HCT116 (cell line): Measurements from ENCODE around the gene RANGRF. TPM values are rescaled to one million over a fixed set of nuclear protein-coding genes. Genes with fewer than 3 reads are reported as not detected.
A peak's percentile ranks its signal among the peaks of the same experiment; 100 is the strongest.

Experiments used
- ATAC-seq: fragments of 200-7000 bp; cut with Tn5 transposase; 2 replicates; pipeline ENCODE4 v1.9.1; 2020; ENCODE audit warnings: mild to moderate bottlenecking, moderate library complexity
- BruUV-seq: library from RNA; stranded (reverse); fragments of 400-500 nt; replicated peaks from 2 replicates; lab custom pipeline; 2021; lab: Mats Ljungman, UMichigan
- CTCF ChIA-PET: fragments of 300-600 bp; sonication (Branson Sonifier 250); formaldehyde crosslinking; loops from one replicate; lab custom pipeline; 2021; ENCODE audit warnings: antibody characterized with exemption; lab: Charles Lee
- POLR2A ChIA-PET: fragments of 300-600, 350-600 bp; sonication (Branson Sonifier 250); formaldehyde crosslinking; loops from one replicate; lab custom pipeline; 2021; ENCODE audit warnings: antibody characterized with exemption; lab: Charles Lee
- RAD21 ChIA-PET, 2 experiments: fragments of 300-600 bp; sonication (Branson Sonifier 250); formaldehyde crosslinking; loops; one replicate each; lab custom pipeline; 2023; ENCODE audit warnings: low total read pairs in 2 of 2; ENCODE audit not compliant: uncharacterized antibody in 2 of 2, unreplicated experiment in 2 of 2, low non-redundant PET in 1 of 2; lab: Charles Lee
- DNase-seq: peaks from one replicate; pipeline ENCODE4 v3.0.0-alpha.2; 2010; ENCODE audit warnings: low read depth, low spot score
- H2AFZ ChIP-seq: fragments of 200-600 bp; shearing (Covaris generic), sonication (generic); 2 replicates; pipeline ENCODE4 v1.6.1; 2017; ENCODE audit warnings: low read depth, mixed run types, mixed read lengths, antibody characterized with exemption, low read length; ENCODE audit not compliant: poor library complexity, severe bottlenecking
- H3K27ac ChIP-seq: 2 replicates; pipeline ENCODE4 v1.5.1; 2012; ENCODE audit warnings: low read depth, low read length
- H3K27me3 ChIP-seq: fragments of 200-600 bp; sonication (generic); 2 replicates; pipeline ENCODE4 v1.6.1; 2016; ENCODE audit warnings: mixed run types, low read length, mixed read lengths; ENCODE audit not compliant: insufficient read depth
- H3K36me3 ChIP-seq, 2 experiments: fragments of 200-500 bp in 1 of 2; fragments of 200-600 bp in 1 of 2; sonication (Bioruptor generic) in 1 of 2; sonication (generic) in 1 of 2; 2 replicates each; pipeline versions ENCODE4 v1.5.1 to v1.6.1; 2014 to 2016; ENCODE audit warnings: low read length in 2 of 2, inconsistent platforms in 1 of 2, mixed read lengths in 1 of 2, mixed run types in 1 of 2; ENCODE audit not compliant: insufficient read depth in 2 of 2, control insufficient read depth in 1 of 2
- H3K4me1 ChIP-seq, 2 experiments: fragments of 200-600 bp in 1 of 2; sonication (generic) in 1 of 2; 2 replicates each; pipeline versions ENCODE4 v1.5.1 to v1.6.1; 2012 to 2017; ENCODE audit warnings: low read length in 2 of 2, inconsistent platforms in 1 of 2, mild to moderate bottlenecking in 1 of 2, mixed read lengths in 1 of 2, mixed run types in 1 of 2, moderate library complexity in 1 of 2; ENCODE audit not compliant: insufficient read depth in 2 of 2, control insufficient read depth in 1 of 2
- H3K4me2 ChIP-seq: fragments of 200-600 bp; sonication (generic); 2 replicates; pipeline ENCODE4 v1.6.1; 2017; ENCODE audit warnings: mixed run types, low read length, mixed read lengths
- H3K4me3 ChIP-seq, 2 experiments: fragments of 200-600 bp in 1 of 2; sonication (generic) in 1 of 2; replicated peaks in 1 of 2; 2 replicates each; pipeline ENCODE4 v1.5.1; 2011 to 2016; ENCODE audit warnings: low read length in 2 of 2, control low read depth in 1 of 2, low read depth in 1 of 2, mild to moderate bottlenecking in 1 of 2, mixed read lengths in 1 of 2, mixed run types in 1 of 2
- H3K79me2 ChIP-seq: fragments of 200-600 bp; sonication (generic); 2 replicates; pipeline ENCODE4 v1.6.1; 2017; ENCODE audit warnings: mild to moderate bottlenecking, mixed run types, low read length, moderate library complexity, mixed read lengths; ENCODE audit not compliant: insufficient read depth
- H3K9ac ChIP-seq: fragments of 200-600 bp; sonication (generic); 2 replicates; pipeline ENCODE4 v1.6.1; 2016; ENCODE audit warnings: low read length, mixed read lengths
- H3K9me2 ChIP-seq: fragments of 200-600 bp; sonication (generic), shearing (Covaris generic); 2 replicates; pipeline ENCODE4 v1.6.1; 2017; ENCODE audit warnings: mixed run types, mild to moderate bottlenecking, moderate library complexity; ENCODE audit not compliant: insufficient read depth
- H3K9me3 ChIP-seq, 2 experiments: fragments of 200-500 bp in 1 of 2; fragments of 200-600 bp in 1 of 2; sonication (Bioruptor generic) in 1 of 2; sonication (generic) in 1 of 2; 2 replicates each; pipeline ENCODE4 v1.6.1; 2014 to 2017; ENCODE audit warnings: low read length in 2 of 2, mixed read lengths in 2 of 2, inconsistent platforms in 1 of 2, low read depth in 1 of 2, mild to moderate bottlenecking in 1 of 2, mixed run types in 1 of 2, moderate library complexity in 1 of 2; ENCODE audit not compliant: control insufficient read depth in 1 of 2, insufficient read depth in 1 of 2
- H4K20me1 ChIP-seq: fragments of 200-600 bp; sonication (generic), shearing (Covaris generic); 2 replicates; pipeline ENCODE4 v1.6.1; 2017; ENCODE audit warnings: mixed run types, mild to moderate bottlenecking, moderate library complexity; ENCODE audit not compliant: insufficient read depth
- ATF3 ChIP-seq: IDR thresholded peaks from 2 replicates; pipeline ENCODE4 v1.6.1; 2012
- CBX3 ChIP-seq: IDR thresholded peaks from 2 replicates; pipeline ENCODE4 v1.6.1; 2012; ENCODE audit warnings: low read depth
- CEBPB ChIP-seq: IDR thresholded peaks from 2 replicates; pipeline ENCODE4 v1.6.1; 2012; ENCODE audit warnings: low read depth
- EGR1 ChIP-seq: IDR thresholded peaks from 2 replicates; pipeline ENCODE4 v1.6.1; 2012; ENCODE audit warnings: low read depth
- ELF1 ChIP-seq: IDR thresholded peaks from 2 replicates; pipeline ENCODE4 v1.6.1; 2012; ENCODE audit warnings: low read depth, borderline replicate concordance
- EZH2 ChIP-seq: fragments of 200-600 bp; sonication (generic); IDR thresholded peaks from 2 replicates; pipeline ENCODE4 v1.6.1; 2017; ENCODE audit warnings: antibody characterized with exemption, mixed run types
- EZH2phosphoT487 ChIP-seq: fragments of 200-600 bp; IDR thresholded peaks from 2 replicates; pipeline ENCODE4 v1.6.1; 2018; ENCODE audit warnings: antibody characterized with exemption, borderline replicate concordance
- FOSL1 ChIP-seq: IDR thresholded peaks from 2 replicates; pipeline ENCODE4 v1.6.1; 2012; ENCODE audit warnings: low read depth
- JUND ChIP-seq: IDR thresholded peaks from 2 replicates; pipeline ENCODE4 v1.6.1; 2012
- MAX ChIP-seq: IDR thresholded peaks from 2 replicates; pipeline ENCODE4 v1.6.1; 2012
- POLR2A ChIP-seq: IDR thresholded peaks from 2 replicates; pipeline ENCODE4 v1.7.0; 2011; ENCODE audit warnings: borderline replicate concordance; ENCODE audit not compliant: insufficient read depth, insufficient read length; ENCODE audit errors: extremely low read depth
- POLR2AphosphoS5 ChIP-seq: IDR thresholded peaks from 2 replicates; pipeline ENCODE4 v1.6.1; 2011; ENCODE audit warnings: mild to moderate bottlenecking, low read depth, low read length, moderate library complexity
- RAD21 ChIP-seq: IDR thresholded peaks from 2 replicates; pipeline ENCODE4 v1.6.1; 2012; ENCODE audit warnings: low read depth, mild to moderate bottlenecking
- SIN3A ChIP-seq: IDR thresholded peaks from 2 replicates; pipeline ENCODE4 v1.6.1; 2012; ENCODE audit warnings: low read depth
- SP1 ChIP-seq: IDR thresholded peaks from 2 replicates; pipeline ENCODE4 v1.6.1; 2012; ENCODE audit warnings: low read depth
- SRF ChIP-seq: IDR thresholded peaks from 2 replicates; pipeline ENCODE4 v1.6.1; 2012; ENCODE audit warnings: low read depth
- TCF7L2 ChIP-seq: IDR thresholded peaks from 2 replicates; pipeline ENCODE4 v1.7.0; 2011; ENCODE audit warnings: borderline replicate concordance, inconsistent platforms; ENCODE audit not compliant: insufficient read depth, insufficient read length; ENCODE audit errors: extremely low read depth
- YY1 ChIP-seq: IDR thresholded peaks from 2 replicates; pipeline ENCODE4 v1.6.1; 2011; ENCODE audit warnings: low read length, low read depth, moderate library complexity, mild to moderate bottlenecking; ENCODE audit not compliant: insufficient replicate concordance; ENCODE audit errors: extremely low read depth
- ZBTB33 ChIP-seq: IDR thresholded peaks from 2 replicates; pipeline ENCODE4 v1.6.1; 2011; ENCODE audit warnings: mild to moderate bottlenecking, low read length, moderate library complexity; ENCODE audit not compliant: insufficient replicate concordance; ENCODE audit errors: extremely low read depth
- ZFX ChIP-seq: fragments of 450-650 bp; IDR thresholded peaks from 2 replicates; pipeline ENCODE4 v1.6.1; 2017
- ZNF274 ChIP-seq: fragments of 200-500 bp; sonication (Bioruptor generic); IDR thresholded peaks from 2 replicates; pipeline ENCODE4 v1.6.1; 2014; ENCODE audit warnings: mild to moderate bottlenecking, low read depth, low read length, inconsistent platforms
- intact Hi-C: fragments of 100-400 bp; cut with micrococcal nuclease; formaldehyde crosslinking; loops from 2 replicates; pipeline ENCODE4 v1.10.0; 2022
- total RNA-seq: library from RNA; stranded (reverse); gene quantifications from one replicate; pipeline ENCODE4 v1.2.1, GENCODE V29; 2021; ENCODE audit not compliant: unreplicated experiment
- TF ChIP-seq, protein P1 (sequence below): IDR thresholded peaks from 2 replicates; pipeline ENCODE4 v1.6.1; 2012; ENCODE audit warnings: low read depth

Gene RANGRF
- total RNA-seq, 1 experiment from 2014 or later: 33.2 TPM

DNA sequence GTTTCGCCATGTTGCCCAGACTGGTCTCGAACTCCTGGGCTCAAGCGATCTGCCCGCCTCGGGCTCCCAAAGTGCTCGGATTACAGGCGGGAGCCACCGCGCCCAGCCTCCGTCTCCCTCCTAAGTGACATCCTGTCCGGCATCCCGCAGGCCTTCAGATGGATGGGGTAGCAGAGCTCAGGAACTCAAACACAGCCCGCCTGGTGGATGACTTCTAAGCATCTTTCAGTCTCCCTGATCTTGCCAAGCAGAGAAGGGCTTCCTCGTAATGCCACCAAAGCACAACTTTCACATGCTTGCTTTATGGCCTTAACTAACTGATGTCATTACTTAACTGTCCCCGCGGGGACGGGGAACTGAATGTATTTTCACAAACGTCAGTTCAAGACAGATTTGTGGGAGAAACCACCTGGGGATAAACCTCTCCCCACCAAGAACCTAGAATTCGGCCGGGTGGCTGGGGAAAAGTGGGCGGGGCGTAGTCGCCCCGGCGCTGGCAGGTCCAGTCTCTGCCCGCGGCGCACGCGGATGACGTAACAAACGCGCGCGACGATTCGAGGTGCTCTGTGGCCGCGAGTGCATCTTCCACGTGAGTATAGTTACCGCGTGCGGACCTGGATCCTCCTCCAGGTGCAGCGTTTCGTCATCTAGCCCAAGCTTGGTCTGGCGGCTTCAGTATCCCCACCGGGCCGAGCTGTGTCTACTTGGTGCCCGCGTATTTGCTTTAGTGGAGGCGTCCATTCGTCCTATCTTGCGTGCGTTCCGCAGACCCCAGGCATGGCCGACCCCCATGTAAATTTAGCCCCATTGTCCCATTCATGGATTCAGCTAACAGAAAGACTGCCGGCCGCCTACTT lies 39.5 kb upstream of the RANGRF start, which contains the start of gene PFAS:
Gene PFAS, plus strand, starts transcription at position 539 of the 857 bp plus-strand sequence. CDS start 4,649 bp downstream, outside the sequence.
- H3K36me3 ChIP-seq: peaks cover under 1 to 12% of the 10 kb centered on the region in 2 experiments; a peak in 3 of 4 replicates
- H3K4me2 ChIP-seq: peak within 1 kb of the TSS; percentile 93
- no peaks in the 10 kb centered on the region for H3K9me3 ChIP-seq
- H4K20me1 ChIP-seq: no peaks in the 10 kb centered on the region
- no peaks in the 10 kb centered on the region for H3K27me3 ChIP-seq
- CTCF ChIA-PET: interaction anchor here (0.6 to 2.3 kb wide), 2 partner anchors 52 to 64 kb away, joined by 3 to 9 read pairs; no protein-coding TSS in a partner anchor
- DNase-seq (peak; percentile 90), ATAC-seq (peak; percentile 64)
- H3K4me3 ChIP-seq: peak within 1 kb of the TSS; percentile 85 to 99
- H3K27ac ChIP-seq: peak within 1 kb of the TSS; percentile 98
- H2AFZ ChIP-seq: no peak within 1 kb of the TSS
- H3K9me2 ChIP-seq: no peaks in the 10 kb centered on the region
- RAD21 ChIA-PET: no interaction called here
- H3K9ac ChIP-seq: peak within 1 kb of the TSS; percentile 91
- BruUV-seq: no TSS peak
- peaks cover 14 to 26% of the 10 kb centered on the region in 2 experiments for H3K4me1 ChIP-seq
- POLR2A ChIA-PET: interaction anchor here (0.6 to 4.1 kb wide), 11 partner anchors 27 to 1001 kb away, joined by 3 to 49 read pairs (median 5); partner anchors contain the start of genes ALOXE3, BORCS6 and SLC25A35
- intact Hi-C loops: loop anchor here (1.0 to 2.0 kb wide), 3 partner anchors 62 to 134 kb away; partner anchors contain the start of gene RPL26
- H3K79me2 ChIP-seq: peaks cover 78% of the 10 kb centered on the region
- TF ChIP-seq EGR1 (no peak), YY1 (peak; percentile 50), ZNF274 (no peak), ATF3 (no peak), SIN3A (peak; percentile 98), ELF1 (no peak), ZBTB33 (no peak), TCF7L2 (peak; percentile 32), MAX (peak; percentile 99), CEBPB (no peak; the same call in 1 of the 2 replicates), SP1 (peak; percentile 79), POLR2A (peak; percentile 89), EZH2 (no peak), CBX3 (0 out of 2 replicates have a peak, but pooled peaks have one; percentile 25), EZH2phosphoT487 (no peak), JUND (no peak), RAD21 (no peak), ZFX (peak; percentile 21; the same call in 1 of the 2 replicates), SRF (peak; percentile 93), POLR2AphosphoS5 (peak; percentile 87), FOSL1 (no peak)
- TF ChIP-seq, protein P1, sequence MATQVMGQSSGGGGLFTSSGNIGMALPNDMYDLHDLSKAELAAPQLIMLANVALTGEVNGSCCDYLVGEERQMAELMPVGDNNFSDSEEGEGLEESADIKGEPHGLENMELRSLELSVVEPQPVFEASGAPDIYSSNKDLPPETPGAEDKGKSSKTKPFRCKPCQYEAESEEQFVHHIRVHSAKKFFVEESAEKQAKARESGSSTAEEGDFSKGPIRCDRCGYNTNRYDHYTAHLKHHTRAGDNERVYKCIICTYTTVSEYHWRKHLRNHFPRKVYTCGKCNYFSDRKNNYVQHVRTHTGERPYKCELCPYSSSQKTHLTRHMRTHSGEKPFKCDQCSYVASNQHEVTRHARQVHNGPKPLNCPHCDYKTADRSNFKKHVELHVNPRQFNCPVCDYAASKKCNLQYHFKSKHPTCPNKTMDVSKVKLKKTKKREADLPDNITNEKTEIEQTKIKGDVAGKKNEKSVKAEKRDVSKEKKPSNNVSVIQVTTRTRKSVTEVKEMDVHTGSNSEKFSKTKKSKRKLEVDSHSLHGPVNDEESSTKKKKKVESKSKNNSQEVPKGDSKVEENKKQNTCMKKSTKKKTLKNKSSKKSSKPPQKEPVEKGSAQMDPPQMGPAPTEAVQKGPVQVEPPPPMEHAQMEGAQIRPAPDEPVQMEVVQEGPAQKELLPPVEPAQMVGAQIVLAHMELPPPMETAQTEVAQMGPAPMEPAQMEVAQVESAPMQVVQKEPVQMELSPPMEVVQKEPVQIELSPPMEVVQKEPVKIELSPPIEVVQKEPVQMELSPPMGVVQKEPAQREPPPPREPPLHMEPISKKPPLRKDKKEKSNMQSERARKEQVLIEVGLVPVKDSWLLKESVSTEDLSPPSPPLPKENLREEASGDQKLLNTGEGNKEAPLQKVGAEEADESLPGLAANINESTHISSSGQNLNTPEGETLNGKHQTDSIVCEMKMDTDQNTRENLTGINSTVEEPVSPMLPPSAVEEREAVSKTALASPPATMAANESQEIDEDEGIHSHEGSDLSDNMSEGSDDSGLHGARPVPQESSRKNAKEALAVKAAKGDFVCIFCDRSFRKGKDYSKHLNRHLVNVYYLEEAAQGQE: no peak
